Activated T-helper 1 cell treated with anti-CD3 and anti-CD28 coated beads, Interleukin-12 subunit alpha, Interleukin-12 subunit beta, Interleukin-2, Interleukin-4 antibody, amounts not matched to agents 30 ng/mL and 10 ng/mL and 1 ng/mL, durations not matched to agents 14 hours and 24 hours and 36 hours (primary cell): Measurements from ENCODE around the gene IFNG. TPM values are rescaled to one million over a fixed set of nuclear protein-coding genes. Genes with fewer than 3 reads are reported as not detected.
A peak's percentile ranks its signal among the peaks of the same experiment; 100 is the strongest.
"Not testable (repeated sequence)": the region's sequence is repeated elsewhere in the genome, so short reads cannot be mapped to it uniquely, and the experiment has no call there.

Experiments used
- DNase-seq: peaks from one replicate; pipeline ENCODE4 v3.0.0; 2021; ENCODE audit warnings: low spot score
- H3K27ac Mint-ChIP-seq: one replicate; pipeline ENCODE4 v1.8.0; 2021; ENCODE audit warnings: mild to moderate bottlenecking, mixed read lengths
- H3K27me3 Mint-ChIP-seq: one replicate; pipeline ENCODE4 v1.8.0; 2022; ENCODE audit warnings: mild to moderate bottlenecking, moderate library complexity, mixed read lengths; ENCODE audit not compliant: insufficient read depth
- H3K36me3 Mint-ChIP-seq: one replicate; pipeline ENCODE4 v1.8.0; 2021; ENCODE audit warnings: low read depth, mixed read lengths
- H3K4me1 Mint-ChIP-seq: one replicate; pipeline ENCODE4 v1.8.0; 2021; ENCODE audit warnings: low read depth, mixed read lengths
- H3K4me3 Mint-ChIP-seq: one replicate; pipeline ENCODE4 v1.8.0; 2021; ENCODE audit warnings: mild to moderate bottlenecking, moderate library complexity, mixed read lengths
- H3K9me3 Mint-ChIP-seq: one replicate; pipeline ENCODE4 v1.8.0; 2021; ENCODE audit warnings: mixed read lengths
- intact Hi-C: fragments of 100-400 bp; cut with micrococcal nuclease; formaldehyde crosslinking; loops from one replicate; pipeline ENCODE4 v1.15.1; 2024
- total RNA-seq: library from RNA; stranded (reverse); gene quantifications from 2 replicates; pipeline ENCODE4 v1.2.3, GENCODE V29; 2022

IFNG gene
- 2,121 and 2,175 TPM in 2 replicates for total RNA-seq

- peak within 1 kb of the TSS; percentile 91 for H3K4me3 Mint-ChIP-seq
- H3K36me3 Mint-ChIP-seq, result peaks cover 42% of the 10 kb centered on the region
- H3K9me3 Mint-ChIP-seq, result no peaks in the 10 kb centered on the region
- H3K4me1 Mint-ChIP-seq, result peaks cover 68% of the 10 kb centered on the region
- peak within 1 kb of the TSS; percentile 88 for H3K27ac Mint-ChIP-seq
- intact Hi-C loops, result loop anchor here (1.0 to 5.0 kb wide), 8 partner anchors 31 to 802 kb away; no protein-coding TSS in a partner anchor
- H3K27me3 Mint-ChIP-seq, result no peaks in the 10 kb centered on the region
- DNase-seq, result peak; percentile 48
Observed at GRCh38 chr12:68159681-68160304, at the start of gene IFNG. Gene IFNG (minus strand): TSS chr12:68159740. CDS start chr12:68159615, 125 bp downstream.

- H3K9me3 Mint-ChIP-seq, intact Hi-C loops, H3K27ac Mint-ChIP-seq, DNase-seq, H3K4me3 Mint-ChIP-seq, H3K27me3 Mint-ChIP-seq: not testable (repeated sequence)
- Mint-ChIP-seq H3K36me3 (peaks cover 21% of the 10 kb centered on the region), H3K4me1 (peaks cover 65% of the 10 kb centered on the region)
Observed at GRCh38 chr12:68209048-68209728, 49.6 kb upstream of the IFNG start.

DNA sequence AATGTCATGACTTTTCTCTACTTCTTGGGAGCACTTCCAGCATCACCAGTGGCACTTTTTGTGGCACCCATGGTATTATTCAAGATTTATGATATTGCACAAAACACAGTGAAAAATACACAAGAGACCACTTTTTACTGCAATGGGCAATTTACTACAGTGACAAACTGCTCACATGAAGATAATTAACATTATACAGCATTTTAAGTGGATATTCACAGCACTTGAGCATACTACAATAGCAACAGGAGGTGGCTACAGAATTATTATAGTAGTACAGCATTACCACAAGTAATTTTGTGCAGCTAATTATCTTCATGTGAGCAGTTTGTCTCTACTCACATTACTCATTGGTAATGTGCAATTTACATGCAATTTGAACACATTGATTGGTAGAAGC lies 47.7 kb upstream of the IFNG start:
- Mint-ChIP-seq H3K27ac (no peak overlapping the region), H3K4me3 (no peak overlapping the region), H3K27me3 (no peaks in the 10 kb centered on the region), H3K36me3 (peaks cover 22% of the 10 kb centered on the region), H3K4me1 (peaks cover 67% of the 10 kb centered on the region), H3K9me3 (peaks cover 9% of the 10 kb centered on the region)
- intact Hi-C loops, result loop anchor here (2.0 kb wide), 1 partner anchor 14 kb away; no protein-coding TSS in a partner anchor
- no peak for DNase-seq

DNA sequence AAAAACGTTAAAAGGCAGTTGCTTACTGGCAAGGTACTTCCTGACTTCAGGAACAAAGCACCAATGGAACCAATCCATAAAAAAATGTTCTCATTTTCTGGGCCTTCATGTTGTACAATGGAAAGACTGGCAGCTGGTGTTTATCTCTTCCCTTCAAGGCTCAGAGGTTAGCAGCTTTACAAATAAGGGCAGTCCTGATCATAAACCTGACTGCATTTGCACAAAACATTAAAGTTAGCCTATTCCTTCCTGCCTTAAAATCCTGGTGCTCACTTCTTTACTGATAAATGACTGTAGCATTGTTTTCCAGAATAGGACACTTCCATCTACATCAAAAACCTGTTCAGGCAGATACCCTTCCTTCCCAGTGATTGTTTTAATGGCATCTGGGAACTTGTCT lies 46.9 kb upstream of the IFNG start:
- peaks cover under 1% of the 10 kb centered on the region for H3K9me3 Mint-ChIP-seq
- DNase-seq, result no peak
- no peak overlapping the region for H3K27ac Mint-ChIP-seq
- H3K36me3 Mint-ChIP-seq, result peaks cover 17% of the 10 kb centered on the region
- intact Hi-C loops, result loop anchor here (2.0 kb wide), 1 partner anchor 14 kb away; no protein-coding TSS in a partner anchor
- H3K4me1 Mint-ChIP-seq, result peaks cover 61% of the 10 kb centered on the region
- no peak overlapping the region for H3K4me3 Mint-ChIP-seq
- no peaks in the 10 kb centered on the region for H3K27me3 Mint-ChIP-seq

- Mint-ChIP-seq H3K27ac (peak overlapping the region; percentile 19), H3K4me1 (peaks cover 75% of the 10 kb centered on the region), H3K4me3 (no peak overlapping the region), H3K36me3 (peaks cover 22% of the 10 kb centered on the region), H3K9me3 (no peaks in the 10 kb centered on the region), H3K27me3 (no peaks in the 10 kb centered on the region)
- no peak for DNase-seq
- intact Hi-C loops, result loop anchor here (2.0 kb wide), 1 partner anchor 19 kb away; no protein-coding TSS in a partner anchor
Observed at GRCh38 chr12:68203460-68203875, 43.9 kb upstream of the IFNG start.

GRCh38 chr12:68200854-68201253 lies 41.3 kb upstream of the IFNG start:
- Mint-ChIP-seq H3K9me3 (no peaks in the 10 kb centered on the region), H3K27me3 (no peaks in the 10 kb centered on the region), H3K4me1 (peaks cover 78% of the 10 kb centered on the region), H3K4me3 (peak overlapping the region; percentile 16), H3K27ac (peak overlapping the region; percentile 98), H3K36me3 (peaks cover 16% of the 10 kb centered on the region)
- no peak for DNase-seq
- intact Hi-C loops, result no loop called here

DNA sequence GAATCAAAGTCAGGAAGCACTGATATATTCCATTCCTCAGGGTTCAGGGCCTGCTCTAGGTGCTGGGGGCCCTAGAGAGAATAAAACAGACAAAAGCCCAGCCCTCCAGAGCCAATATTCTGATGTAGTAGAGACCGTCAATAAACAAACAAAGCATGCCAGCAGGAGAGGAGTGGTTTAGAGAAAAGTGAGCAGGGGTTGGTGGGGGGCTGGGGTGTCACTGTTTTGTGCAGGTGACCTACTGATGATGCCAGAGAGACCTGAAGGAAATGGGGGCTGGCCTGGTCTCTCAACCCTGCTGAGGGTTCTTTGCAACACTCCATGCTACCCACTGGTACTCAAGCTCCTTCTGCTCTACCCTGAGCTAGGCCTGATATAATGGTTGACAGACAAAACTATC lies 39.6 kb upstream of the IFNG start:
- Mint-ChIP-seq H3K27ac (peak overlapping the region; percentile 98), H3K4me1 (peaks cover 79% of the 10 kb centered on the region), H3K36me3 (peaks cover 23% of the 10 kb centered on the region), H3K4me3 (peak overlapping the region; percentile 78), H3K9me3 (peaks cover 11% of the 10 kb centered on the region), H3K27me3 (no peaks in the 10 kb centered on the region)
- no peak for DNase-seq
- intact Hi-C loops, result loop anchor here (2.0 kb wide), 1 partner anchor 78 kb away; no protein-coding TSS in a partner anchor

DNA sequence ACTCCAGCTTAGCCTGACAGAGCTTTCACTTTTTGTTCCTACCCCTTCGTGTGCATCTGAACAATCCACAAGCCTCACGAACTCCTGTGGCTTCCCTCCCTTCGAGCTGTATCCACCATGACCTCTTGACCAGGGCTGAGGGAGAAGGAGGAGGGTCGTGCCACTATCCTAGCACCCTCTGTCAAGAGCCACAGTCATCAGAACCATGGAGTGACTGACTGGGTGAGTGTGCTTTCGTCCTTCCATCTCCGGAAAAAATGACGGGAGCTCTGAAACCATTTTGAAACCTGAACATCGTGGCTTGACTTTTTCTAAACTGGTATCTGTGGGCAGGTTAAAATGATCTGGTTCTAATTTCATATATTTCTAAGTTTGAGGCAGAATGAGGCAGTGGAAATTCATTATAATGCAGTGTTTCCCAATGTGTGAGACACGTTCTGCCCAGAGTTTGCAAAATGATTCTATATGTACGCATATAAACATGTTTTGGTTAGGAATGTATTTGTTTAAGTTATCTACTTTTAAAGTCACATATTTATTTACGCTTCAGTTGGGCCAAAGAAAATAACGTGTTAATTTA lies 39.1 kb upstream of the IFNG start:
- H3K9me3 Mint-ChIP-seq, result peaks cover 16% of the 10 kb centered on the region
- intact Hi-C loops, result loop anchor here (1.0 to 2.0 kb wide), 3 partner anchors 8 to 78 kb away; no protein-coding TSS in a partner anchor
- peaks cover 81% of the 10 kb centered on the region for H3K4me1 Mint-ChIP-seq
- H3K27me3 Mint-ChIP-seq, result no peaks in the 10 kb centered on the region
- no peak for DNase-seq
- H3K27ac Mint-ChIP-seq, result peak overlapping the region; percentile 98
- peak overlapping the region; percentile 78 for H3K4me3 Mint-ChIP-seq
- H3K36me3 Mint-ChIP-seq, result peaks cover 24% of the 10 kb centered on the region

GRCh38 chr12:68190301-68190700 lies 30.8 kb upstream of the IFNG start:
- peaks cover 27% of the 10 kb centered on the region for H3K9me3 Mint-ChIP-seq
- DNase-seq, result no peak
- H3K4me1 Mint-ChIP-seq, result peaks cover 75% of the 10 kb centered on the region
- intact Hi-C loops, result loop anchor here (1.0 to 5.0 kb wide), 7 partner anchors 8 to 617 kb away; partner anchors contain the start of genes IFNG and MDM2
- peak overlapping the region; percentile 45 for H3K4me3 Mint-ChIP-seq
- peak overlapping the region; percentile 94 for H3K27ac Mint-ChIP-seq
- H3K36me3 Mint-ChIP-seq, result peaks cover 21% of the 10 kb centered on the region
- no peaks in the 10 kb centered on the region for H3K27me3 Mint-ChIP-seq

- peak overlapping the region; percentile 94 for H3K27ac Mint-ChIP-seq
- DNase-seq, result peak; percentile 41
- no peaks in the 10 kb centered on the region for H3K27me3 Mint-ChIP-seq
- intact Hi-C loops, result loop anchor here (1.0 to 5.0 kb wide), 9 partner anchors 8 to 617 kb away; partner anchors contain the start of genes IFNG and MDM2
- H3K36me3 Mint-ChIP-seq, result peaks cover 17% of the 10 kb centered on the region
- H3K4me1 Mint-ChIP-seq, result peaks cover 75% of the 10 kb centered on the region
- peak overlapping the region; percentile 52 for H3K4me3 Mint-ChIP-seq
- H3K9me3 Mint-ChIP-seq, result peaks cover 26% of the 10 kb centered on the region
Observed at GRCh38 chr12:68189821-68190242, 30.3 kb upstream of the IFNG start.

DNA sequence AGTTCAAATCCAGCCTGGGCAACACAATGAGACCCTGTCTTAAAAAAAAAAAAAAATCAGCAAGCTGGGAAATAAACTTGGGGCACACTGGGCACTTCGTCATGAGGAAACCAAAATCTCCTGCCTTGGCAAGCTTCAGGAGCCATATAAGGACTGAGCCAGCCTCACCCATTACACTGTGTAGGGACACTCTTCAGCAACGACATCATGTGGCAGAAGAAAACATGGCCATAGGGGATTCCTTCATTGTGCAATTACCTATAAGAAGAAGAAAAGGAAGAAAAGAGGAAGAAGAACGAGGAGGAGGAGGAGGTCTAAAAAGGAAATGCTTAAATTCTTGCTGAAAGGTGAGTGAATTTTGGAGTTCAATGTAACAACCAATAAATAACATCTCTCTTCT lies 26.1 kb upstream of the IFNG start:
- Mint-ChIP-seq H3K4me3 (no peak overlapping the region), H3K27me3 (no peaks in the 10 kb centered on the region), H3K4me1 (peaks cover 77% of the 10 kb centered on the region), H3K9me3 (peaks cover 16% of the 10 kb centered on the region), H3K36me3 (peaks cover 10% of the 10 kb centered on the region), H3K27ac (no peak overlapping the region)
- intact Hi-C loops, result no loop called here
- no peak for DNase-seq

GRCh38 chr12:68180792-68181744 lies 21.5 kb upstream of the IFNG start:
- H3K4me1 Mint-ChIP-seq, result peaks cover 85% of the 10 kb centered on the region
- DNase-seq, result peak; percentile 67
- H3K27me3 Mint-ChIP-seq, result no peaks in the 10 kb centered on the region
- H3K9me3 Mint-ChIP-seq, result peaks cover 12% of the 10 kb centered on the region
- peak overlapping the region; percentile 34 for H3K4me3 Mint-ChIP-seq
- peak overlapping the region; percentile 91 for H3K27ac Mint-ChIP-seq
- intact Hi-C loops, result loop anchor here (1.0 to 2.0 kb wide), 4 partner anchors 8 to 140 kb away; no protein-coding TSS in a partner anchor
- peaks cover 5% of the 10 kb centered on the region for H3K36me3 Mint-ChIP-seq
